ENCODE results near the gene SCNN1G. TPM values are rescaled to one million over a fixed set of nuclear protein-coding genes. Genes with fewer than 3 reads are reported as not detected.
A peak's percentile ranks its signal among the peaks of the same experiment; 100 is the strongest.

SCNN1G gene
- total RNA-seq, 1 donor from 2014 or later, result not detected

GRCh38 chr16:23148513-23149266 is 33.9 kb upstream of the SCNN1G start:
- Histone ChIP-seq H3K27me3 (ENCODE audit: control insufficient read depth, insufficient read depth, low read length) (no peaks in the 10 kb centered on the region), H3K4me3 (ENCODE audit: low read depth, low read length) (peak overlapping the region; percentile 72), H3K36me3 (ENCODE audit: control insufficient read depth, insufficient read depth, low read length) (no peaks in the 10 kb centered on the region)
- FAIRE-seq (no peak), DNase-seq (ENCODE audit: low read depth) (no peak)
- no peak for TF ChIP-seq CTCF (IDR thresholded peaks at IDR 0.05; ENCODE audit: insufficient read depth, low read length, severe bottlenecking)

GRCh38 chr16:23149267-23149992 is 33.1 kb upstream of the SCNN1G start, which contains the start of gene USP31:
Gene USP31, minus strand, starts transcription at chr16:23149452. Its CDS starts 182 bp downstream, at chr16:23149270.
- peak; percentile 96 for DNase-seq (ENCODE audit: low read depth)
- Histone ChIP-seq H3K27me3 (ENCODE audit: control insufficient read depth, insufficient read depth, low read length) (no peaks in the 10 kb centered on the region), H3K4me3 (ENCODE audit: low read depth, low read length) (peak within 1 kb of the TSS; percentile 72), H3K36me3 (ENCODE audit: control insufficient read depth, insufficient read depth, low read length) (no peaks in the 10 kb centered on the region)
- no peak for TF ChIP-seq CTCF (IDR thresholded peaks at IDR 0.05; ENCODE audit: insufficient read depth, low read length, severe bottlenecking)
- FAIRE-seq, result no peak

- Histone ChIP-seq H3K4me3 (ENCODE audit: low read depth, low read length) (peak overlapping the region; percentile 72), H3K27me3 (ENCODE audit: control insufficient read depth, insufficient read depth, low read length) (no peaks in the 10 kb centered on the region), H3K36me3 (ENCODE audit: control insufficient read depth, insufficient read depth, low read length) (no peaks in the 10 kb centered on the region)
- TF ChIP-seq CTCF (IDR thresholded peaks at IDR 0.05; ENCODE audit: insufficient read depth, low read length, severe bottlenecking), result no peak
- FAIRE-seq (no peak), DNase-seq (ENCODE audit: low read depth) (no peak)
Observed at GRCh38 chr16:23149993-23150364, 32.6 kb upstream of the SCNN1G start.

GRCh38 chr16:23152386-23153178 is 30.0 kb upstream of the SCNN1G start:
- TF ChIP-seq CTCF (IDR thresholded peaks at IDR 0.05; ENCODE audit: insufficient read depth, low read length, severe bottlenecking), result no peak
- H3K36me3 ChIP-seq (ENCODE audit: control insufficient read depth, insufficient read depth, low read length), result no peaks in the 10 kb centered on the region
- H3K4me3 ChIP-seq (ENCODE audit: low read depth, low read length), result no peak overlapping the region
- no peaks in the 10 kb centered on the region for H3K27me3 ChIP-seq (ENCODE audit: control insufficient read depth, insufficient read depth, low read length)
- no peak for FAIRE-seq
- DNase-seq (ENCODE audit: low read depth), result peak; percentile 82

- Histone ChIP-seq H3K36me3 (ENCODE audit: control insufficient read depth, insufficient read depth, low read length) (no peaks in the 10 kb centered on the region), H3K4me3 (ENCODE audit: low read depth, low read length) (no peak overlapping the region), H3K27me3 (ENCODE audit: control insufficient read depth, insufficient read depth, low read length) (no peaks in the 10 kb centered on the region)
- no peak for FAIRE-seq
- TF ChIP-seq CTCF (IDR thresholded peaks at IDR 0.05; ENCODE audit: insufficient read depth, low read length, severe bottlenecking), result peak; percentile 41
- DNase-seq (ENCODE audit: low read depth), result no peak
Observed at GRCh38 chr16:23155445-23156049, 27.0 kb upstream of the SCNN1G start.
